ENCODE measurements around the gene PWP2.
"Not testable (repeated sequence)": the region's sequence is repeated elsewhere in the genome, so short reads cannot be mapped to it uniquely, and the experiment has no call there.

The PWP2 gene

GRCh38 chr21:44153214-44153888 lies 46.2 kb downstream of the PWP2 start:
- H3K9me3 ChIP-seq (ENCODE audit: control insufficient read depth, insufficient read depth, low read depth, low read length); H3K36me3 ChIP-seq (ENCODE audit: control insufficient read depth in 2 of 2, insufficient read depth in 1 of 2, low read length in 2 of 2); H3K4me1 ChIP-seq (ENCODE audit: control insufficient read depth, insufficient read depth, low read length); H3K27ac ChIP-seq (ENCODE audit: extremely low read depth, low read depth, low read length); POLR2A ChIA-PET; H3K4me3 ChIP-seq (ENCODE audit: low read depth, low read length); CTCF ChIA-PET: not testable (repeated sequence)

- H3K27ac ChIP-seq (ENCODE audit: extremely low read depth, low read depth, low read length); H3K4me3 ChIP-seq (ENCODE audit: low read depth, low read length); H3K36me3 ChIP-seq (ENCODE audit: control insufficient read depth in 2 of 2, insufficient read depth in 1 of 2, low read length in 2 of 2); POLR2A ChIA-PET; H3K9me3 ChIP-seq (ENCODE audit: control insufficient read depth, insufficient read depth, low read depth, low read length); H3K4me1 ChIP-seq (ENCODE audit: control insufficient read depth, insufficient read depth, low read length); CTCF ChIA-PET: not testable (repeated sequence)
Measured at GRCh38 chr21:44153889-44154228, 46.7 kb downstream of the PWP2 start.

DNA sequence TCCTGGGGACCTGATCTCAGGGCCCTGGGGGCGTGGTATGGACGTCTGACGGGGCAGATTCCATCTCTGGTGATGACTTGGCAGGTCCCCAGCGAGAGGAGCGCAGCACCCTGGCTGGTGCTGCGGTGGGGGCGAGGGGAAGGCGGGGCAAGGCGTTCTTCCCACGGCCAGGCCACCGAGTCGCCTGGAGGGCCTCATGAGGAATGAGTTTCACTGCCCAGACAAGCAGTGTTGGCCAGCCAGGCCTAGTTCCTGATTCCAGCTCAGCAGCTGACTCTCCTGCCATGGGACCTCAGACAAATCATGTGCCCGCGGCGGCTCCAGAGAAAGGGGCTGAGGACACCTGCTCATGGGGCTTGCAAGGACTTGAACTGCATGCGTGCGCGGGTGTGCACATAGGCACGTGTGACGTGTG lies 47.6 kb downstream of the PWP2 start:
- H3K4me1 ChIP-seq (ENCODE audit: control insufficient read depth, insufficient read depth, low read length); CTCF ChIA-PET; H3K27ac ChIP-seq (ENCODE audit: extremely low read depth, low read depth, low read length); H3K9me3 ChIP-seq (ENCODE audit: control insufficient read depth, insufficient read depth, low read depth, low read length); POLR2A ChIA-PET; H3K4me3 ChIP-seq (ENCODE audit: low read depth, low read length); H3K36me3 ChIP-seq (ENCODE audit: control insufficient read depth in 2 of 2, insufficient read depth in 1 of 2, low read length in 2 of 2): not testable (repeated sequence)

- not testable (repeated sequence) for H3K4me3 ChIP-seq (ENCODE audit: low read depth, low read length)
Measured at GRCh38 chr21:44155231-44155993, 48.2 kb downstream of the PWP2 start.

DNA sequence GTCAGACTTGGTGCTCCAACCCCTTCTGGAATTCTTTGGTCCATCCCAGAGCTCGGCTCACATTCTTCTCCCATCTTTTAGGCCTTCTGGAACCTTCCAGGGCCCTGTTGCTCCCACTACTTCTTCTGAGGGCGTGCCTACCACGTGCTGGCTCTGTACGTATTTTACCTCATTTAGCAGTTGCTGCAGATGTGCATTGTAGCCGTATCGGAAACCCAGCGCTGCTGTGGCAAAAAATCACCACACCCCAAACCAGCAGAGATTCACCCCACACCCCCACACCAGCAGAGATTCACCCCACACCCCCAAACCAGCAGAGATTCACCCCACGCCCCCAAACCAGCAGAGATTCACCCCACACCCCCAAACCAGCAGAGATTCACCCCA lies 48.8 kb downstream of the PWP2 start:
- H3K9me3 ChIP-seq (ENCODE audit: control insufficient read depth, insufficient read depth, low read depth, low read length); H3K36me3 ChIP-seq (ENCODE audit: control insufficient read depth in 2 of 2, insufficient read depth in 1 of 2, low read length in 2 of 2); H3K4me1 ChIP-seq (ENCODE audit: control insufficient read depth, insufficient read depth, low read length); H3K4me3 ChIP-seq (ENCODE audit: low read depth, low read length); CTCF ChIA-PET; POLR2A ChIA-PET; H3K27ac ChIP-seq (ENCODE audit: extremely low read depth, low read depth, low read length): not testable (repeated sequence)

More at GRCh38 chr21:44155231-44155993, 48.2 kb downstream of the PWP2 start:
- H3K9me3 ChIP-seq (ENCODE audit: control insufficient read depth, insufficient read depth, low read depth, low read length); POLR2A ChIA-PET; H3K27ac ChIP-seq (ENCODE audit: extremely low read depth, low read depth, low read length); CTCF ChIA-PET; H3K4me1 ChIP-seq (ENCODE audit: control insufficient read depth, insufficient read depth, low read length); H3K36me3 ChIP-seq (ENCODE audit: control insufficient read depth in 2 of 2, insufficient read depth in 1 of 2, low read length in 2 of 2): not testable (repeated sequence)

DNA sequence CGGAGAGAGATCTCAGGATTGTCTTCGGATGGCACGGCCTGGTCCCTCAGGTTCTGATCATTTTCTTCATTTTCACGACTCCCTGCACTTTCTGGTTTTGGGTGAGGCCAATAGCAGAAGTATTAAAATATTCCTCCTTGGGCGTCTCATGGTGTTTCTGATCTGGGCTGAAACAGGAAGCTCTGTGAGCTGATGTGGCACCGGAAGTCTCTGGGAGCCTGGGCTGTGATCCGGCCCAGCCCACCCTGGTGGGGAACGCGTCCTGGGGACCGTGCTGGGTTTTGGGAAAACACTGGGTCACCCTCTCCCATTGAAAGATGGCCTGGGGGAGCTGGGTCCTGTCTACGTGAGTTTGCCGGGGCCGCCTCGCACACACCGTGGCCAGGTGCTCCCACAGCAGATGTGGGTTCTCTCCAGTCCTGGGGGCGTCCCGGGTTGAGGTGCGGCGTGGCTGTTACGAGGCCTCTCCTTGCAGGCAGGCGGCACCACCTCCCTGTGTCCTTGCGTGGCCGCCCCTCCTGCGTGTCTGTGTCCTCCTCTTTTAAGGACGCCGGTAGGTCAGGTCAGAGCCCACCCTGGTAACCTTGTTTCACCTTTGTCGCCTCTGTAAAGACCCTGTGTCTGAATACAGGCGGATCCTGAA lies 50.4 kb downstream of the PWP2 start:
- POLR2A ChIA-PET; H3K4me1 ChIP-seq (ENCODE audit: control insufficient read depth, insufficient read depth, low read length); H3K9me3 ChIP-seq (ENCODE audit: control insufficient read depth, insufficient read depth, low read depth, low read length); H3K27ac ChIP-seq (ENCODE audit: extremely low read depth, low read depth, low read length); H3K36me3 ChIP-seq (ENCODE audit: control insufficient read depth in 2 of 2, insufficient read depth in 1 of 2, low read length in 2 of 2); H3K4me3 ChIP-seq (ENCODE audit: low read depth, low read length); CTCF ChIA-PET: not testable (repeated sequence)

DNA sequence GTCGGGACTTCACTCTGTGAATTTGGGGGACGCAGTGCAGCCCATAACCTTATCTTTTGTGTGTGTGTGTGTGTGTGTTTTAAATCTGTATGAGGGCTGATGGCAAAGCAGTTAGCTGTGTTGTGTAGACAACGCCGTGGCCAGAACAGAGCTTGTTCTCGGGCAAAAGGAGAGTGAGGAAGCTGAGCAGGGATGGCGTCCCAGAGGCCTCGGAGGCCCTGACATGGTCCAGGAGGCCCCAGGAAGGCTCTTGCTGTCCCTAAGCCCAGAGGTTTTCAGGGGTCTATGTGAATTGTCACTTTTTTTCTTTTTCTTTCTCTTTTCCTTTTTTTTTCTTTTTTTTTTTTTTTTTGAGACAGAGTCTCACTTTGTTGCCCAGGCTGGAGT lies 50.9 kb downstream of the PWP2 start:
- H3K4me1 ChIP-seq (ENCODE audit: control insufficient read depth, insufficient read depth, low read length); H3K4me3 ChIP-seq (ENCODE audit: low read depth, low read length); H3K27ac ChIP-seq (ENCODE audit: extremely low read depth, low read depth, low read length); POLR2A ChIA-PET; CTCF ChIA-PET; H3K9me3 ChIP-seq (ENCODE audit: control insufficient read depth, insufficient read depth, low read depth, low read length); H3K36me3 ChIP-seq (ENCODE audit: control insufficient read depth in 2 of 2, insufficient read depth in 1 of 2, low read length in 2 of 2): not testable (repeated sequence)

DNA sequence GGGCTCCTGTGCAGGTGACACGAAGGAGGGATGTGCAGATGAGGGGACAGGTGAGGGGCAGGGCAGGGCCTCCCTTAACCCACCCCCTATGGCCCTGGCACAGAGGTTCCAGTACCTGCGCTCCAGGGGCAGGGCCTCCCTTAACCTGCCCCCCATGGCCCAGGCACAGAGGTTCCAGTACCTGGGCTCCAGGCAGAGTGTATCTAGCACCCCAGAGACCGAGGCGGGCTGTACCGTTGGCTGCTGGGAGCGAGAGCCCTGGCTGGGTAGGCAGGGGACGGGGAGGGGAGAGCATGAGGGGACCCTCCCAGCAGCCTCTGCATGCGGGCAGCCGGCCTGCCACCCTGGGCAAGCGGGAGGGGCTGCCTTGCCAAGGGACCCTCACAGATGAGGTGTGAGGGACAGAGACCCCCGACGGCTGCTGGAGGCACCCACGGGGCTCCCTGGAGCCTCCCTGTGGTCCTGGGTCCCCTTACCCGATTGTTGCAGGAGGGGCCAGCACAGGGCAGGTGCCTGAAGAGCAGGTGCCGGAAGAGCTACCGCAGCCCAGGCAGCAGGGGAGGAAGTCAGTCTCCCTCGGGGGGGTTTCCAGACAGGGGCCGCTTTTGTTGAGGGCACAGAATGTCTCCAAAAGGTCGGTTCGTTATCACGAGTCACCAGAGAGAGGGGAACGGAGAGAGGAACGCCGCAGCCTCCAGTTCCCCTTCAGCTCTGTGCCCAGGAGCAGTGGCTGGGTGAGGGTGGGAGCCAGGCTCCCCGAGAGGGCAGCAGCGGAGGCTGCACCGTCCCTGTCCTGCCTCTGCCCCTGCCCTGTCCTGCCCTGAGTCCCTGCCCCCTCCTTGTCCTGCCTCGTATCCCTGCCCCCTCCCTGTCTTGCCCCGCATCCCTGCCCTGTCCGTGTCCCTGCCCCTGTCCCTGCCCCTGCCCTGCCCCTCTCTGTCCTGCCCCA lies 52.4 kb downstream of the PWP2 start:
- POLR2A ChIA-PET; CTCF ChIA-PET; H3K4me1 ChIP-seq (ENCODE audit: control insufficient read depth, insufficient read depth, low read length); H3K9me3 ChIP-seq (ENCODE audit: control insufficient read depth, insufficient read depth, low read depth, low read length); H3K36me3 ChIP-seq (ENCODE audit: control insufficient read depth in 2 of 2, insufficient read depth in 1 of 2, low read length in 2 of 2); H3K4me3 ChIP-seq (ENCODE audit: low read depth, low read length); H3K27ac ChIP-seq (ENCODE audit: extremely low read depth, low read depth, low read length): not testable (repeated sequence)

GRCh38 chr21:44160298-44160672 lies 53.1 kb downstream of the PWP2 start:
- POLR2A ChIA-PET: not testable (repeated sequence)

DNA sequence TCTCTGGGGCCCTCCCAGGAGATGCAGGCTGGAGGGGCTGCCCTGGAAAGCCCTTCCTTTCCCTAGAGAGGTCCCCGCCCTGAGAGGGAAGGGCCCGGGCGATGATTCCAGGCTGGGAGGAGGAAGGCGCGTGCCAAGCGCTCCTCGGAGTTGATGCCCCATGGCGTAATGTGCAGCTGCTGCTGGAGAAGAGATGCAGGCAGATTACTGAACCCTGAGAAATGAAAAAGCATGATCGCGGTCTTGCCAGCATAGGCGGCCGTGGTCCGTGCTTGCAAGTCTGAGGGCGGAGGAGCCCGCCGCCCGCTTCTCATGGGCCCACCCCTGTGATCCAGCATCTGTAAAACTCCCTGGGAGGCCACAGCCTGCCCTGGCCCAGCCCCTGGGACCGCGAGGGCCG lies 53.6 kb downstream of the PWP2 start:
- H3K27ac ChIP-seq (ENCODE audit: extremely low read depth, low read depth, low read length); CTCF ChIA-PET; H3K36me3 ChIP-seq (ENCODE audit: control insufficient read depth in 2 of 2, insufficient read depth in 1 of 2, low read length in 2 of 2); POLR2A ChIA-PET; H3K4me3 ChIP-seq (ENCODE audit: low read depth, low read length); H3K9me3 ChIP-seq (ENCODE audit: control insufficient read depth, insufficient read depth, low read depth, low read length); H3K4me1 ChIP-seq (ENCODE audit: control insufficient read depth, insufficient read depth, low read length): not testable (repeated sequence)

More at GRCh38 chr21:44160298-44160672, 53.1 kb downstream of the PWP2 start:
- CTCF ChIA-PET; H3K36me3 ChIP-seq (ENCODE audit: control insufficient read depth in 2 of 2, insufficient read depth in 1 of 2, low read length in 2 of 2); H3K9me3 ChIP-seq (ENCODE audit: control insufficient read depth, insufficient read depth, low read depth, low read length); H3K4me1 ChIP-seq (ENCODE audit: control insufficient read depth, insufficient read depth, low read length); H3K4me3 ChIP-seq (ENCODE audit: low read depth, low read length); H3K27ac ChIP-seq (ENCODE audit: extremely low read depth, low read depth, low read length): not testable (repeated sequence)

Data from HEK293 (cell line).